ENCODE data around the gene SOAT1.
"Not testable (repeated sequence)": the region's sequence is repeated elsewhere in the genome, so short reads cannot be mapped to it uniquely, and the experiment has no call there.

SOAT1 gene

DNA sequence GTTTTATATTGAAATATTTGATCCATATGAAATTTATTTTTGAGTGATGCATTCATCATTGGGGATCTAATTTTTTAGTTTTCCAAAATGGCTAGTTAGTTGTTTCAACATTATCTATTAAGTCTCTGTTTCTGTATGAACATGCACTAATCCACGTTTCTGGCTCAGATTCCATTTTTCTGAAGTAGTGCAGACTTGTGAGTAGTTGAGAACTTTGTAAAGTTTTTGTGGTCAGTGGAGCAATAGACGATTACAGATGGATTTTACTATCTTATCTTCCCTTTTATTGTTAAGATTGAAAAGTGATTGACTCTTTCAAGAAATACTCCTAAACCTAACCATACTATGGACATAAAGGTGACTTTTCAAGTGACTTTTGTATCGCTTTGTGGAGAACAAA is 16.7 kb downstream of the SOAT1 start:
- DNase-seq: no peak

- no peak for DNase-seq
These were observed 17.1 kb downstream of the SOAT1 start for GRCh38 chr1:179310721-179311120.

DNA sequence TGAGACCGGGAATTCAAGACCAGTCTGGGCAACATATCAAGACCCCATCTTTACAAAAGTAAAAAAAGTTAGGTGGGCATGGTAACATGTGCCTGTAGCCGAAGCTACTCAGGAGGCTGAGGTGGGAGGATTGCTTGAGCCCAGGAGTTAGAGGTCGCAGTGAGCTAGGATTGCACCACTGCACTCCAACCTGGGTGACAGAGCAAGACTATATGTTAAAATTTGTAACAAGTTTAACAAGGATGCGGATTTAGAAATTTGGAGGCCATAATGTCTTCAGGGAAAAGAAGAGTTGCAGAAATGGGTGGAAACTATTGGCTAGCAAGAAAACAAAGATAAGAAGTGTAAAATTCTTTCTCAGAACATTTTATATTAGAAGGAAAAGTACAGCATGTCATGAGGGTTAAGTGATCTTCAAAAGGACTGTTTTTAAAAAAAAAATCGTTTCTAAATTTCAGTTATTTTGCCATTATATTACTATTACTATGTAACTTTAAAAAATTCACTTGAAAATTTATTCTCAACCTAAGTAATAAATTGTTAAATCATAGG is 17.6 kb downstream of the SOAT1 start:
- DNase-seq: no peak

DNA sequence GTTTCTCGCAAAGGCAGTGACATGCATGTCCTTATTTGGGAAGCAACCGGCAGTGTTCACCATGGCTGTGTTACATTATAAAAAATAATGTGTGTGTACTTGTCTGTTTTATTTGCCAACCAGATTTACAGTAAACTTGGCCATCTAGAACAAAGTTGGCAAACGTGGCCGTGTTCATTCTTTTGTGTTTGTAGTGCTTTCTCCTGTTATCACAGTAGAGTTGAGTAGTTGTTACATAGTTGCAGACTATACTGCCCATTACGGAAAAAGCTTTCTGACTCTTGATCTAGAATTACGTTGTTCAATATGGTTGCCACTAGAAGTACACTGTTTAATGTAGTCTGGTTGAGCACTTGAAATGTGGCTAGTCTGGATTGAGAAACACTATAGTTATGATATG is 19.4 kb downstream of the SOAT1 start:
- DNase-seq: peak in 1 of 3 experiments; percentile 20

GRCh38 chr1:179314928-179315327 is 21.3 kb downstream of the SOAT1 start:
- no peak for DNase-seq

GRCh38 chr1:179318491-179318890 is 24.9 kb downstream of the SOAT1 start:
- no peak for DNase-seq

GRCh38 chr1:179321533-179322216 is 28.1 kb downstream of the SOAT1 start:
- DNase-seq: no peak

- DNase-seq: no peak
These were observed 29.0 kb downstream of the SOAT1 start for GRCh38 chr1:179322557-179322956.

DNA sequence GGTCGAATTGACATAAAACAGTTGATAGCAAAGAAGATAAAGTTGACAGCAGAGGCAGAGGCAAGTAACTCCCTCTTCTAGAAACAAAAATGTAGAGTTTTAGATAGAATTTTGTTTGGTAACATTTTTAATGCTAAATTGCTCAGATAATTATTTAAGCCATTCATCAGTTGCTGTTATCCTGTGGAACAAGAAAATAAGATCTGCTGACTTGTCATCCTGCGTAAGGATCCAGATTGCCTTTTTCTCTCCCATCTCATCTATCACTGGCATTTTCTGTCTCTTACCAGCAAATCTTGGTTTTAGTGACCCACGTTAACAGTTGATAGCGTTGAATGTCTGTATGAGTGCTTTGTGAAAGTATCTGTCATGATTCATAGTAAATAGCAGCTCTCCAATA is 29.8 kb downstream of the SOAT1 start:
- no peak for DNase-seq

- DNase-seq: no peak
These were observed 32.2 kb downstream of the SOAT1 start for GRCh38 chr1:179325836-179326235.

DNA sequence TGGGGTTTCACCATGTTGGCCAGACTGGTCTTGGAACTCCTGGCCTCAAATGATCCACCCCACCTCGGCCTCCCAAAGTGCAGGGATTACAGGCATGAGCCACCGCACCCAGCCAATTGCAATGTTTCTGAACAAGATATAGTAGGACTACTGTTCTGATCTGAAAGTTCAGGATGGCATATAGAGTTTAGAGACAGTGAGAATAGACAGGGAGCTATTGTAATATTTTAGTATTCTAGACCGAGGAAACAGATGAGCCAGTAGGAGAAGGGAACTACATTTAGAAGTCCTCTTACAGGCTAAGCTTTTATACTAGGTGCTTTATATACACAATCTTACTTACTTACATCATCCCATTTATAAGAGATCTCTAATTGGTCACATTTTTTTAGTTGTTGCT is 33.1 kb downstream of the SOAT1 start:
- DNase-seq: no peak

GRCh38 chr1:179327196-179327595 is 33.6 kb downstream of the SOAT1 start:
- no peak for DNase-seq

DNA sequence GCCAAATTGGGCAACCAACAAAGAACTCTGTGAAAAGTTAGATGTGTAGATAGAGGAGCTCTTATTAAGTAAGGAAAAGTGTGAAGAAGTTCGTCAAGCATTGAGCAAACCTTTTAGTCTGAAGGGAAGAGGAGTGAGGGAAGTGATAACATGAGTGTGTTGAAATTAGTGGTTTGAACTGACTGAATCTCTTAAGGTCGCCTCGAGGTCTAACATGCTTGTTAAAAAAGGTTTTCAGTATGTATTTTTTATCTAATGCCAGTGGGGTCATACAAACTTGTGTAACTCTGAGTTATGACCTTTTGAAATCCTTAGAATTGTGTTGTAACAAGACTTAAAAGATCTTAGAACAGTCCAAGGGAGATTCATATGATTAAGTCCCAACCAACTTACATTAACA is 34.1 kb downstream of the SOAT1 start:
- no peak for DNase-seq

- no peak for DNase-seq
These were observed 36.3 kb downstream of the SOAT1 start for GRCh38 chr1:179329862-179330261.

GRCh38 chr1:179334440-179334839 is 40.8 kb downstream of the SOAT1 start:
- DNase-seq: no peak

GRCh38 chr1:179337288-179337687 is 43.7 kb downstream of the SOAT1 start:
- no peak for DNase-seq

GRCh38 chr1:179337942-179338560 is 44.5 kb downstream of the SOAT1 start:
- DNase-seq: no peak

- no peak for DNase-seq
These were observed 47.3 kb downstream of the SOAT1 start for GRCh38 chr1:179340918-179341317.

DNA sequence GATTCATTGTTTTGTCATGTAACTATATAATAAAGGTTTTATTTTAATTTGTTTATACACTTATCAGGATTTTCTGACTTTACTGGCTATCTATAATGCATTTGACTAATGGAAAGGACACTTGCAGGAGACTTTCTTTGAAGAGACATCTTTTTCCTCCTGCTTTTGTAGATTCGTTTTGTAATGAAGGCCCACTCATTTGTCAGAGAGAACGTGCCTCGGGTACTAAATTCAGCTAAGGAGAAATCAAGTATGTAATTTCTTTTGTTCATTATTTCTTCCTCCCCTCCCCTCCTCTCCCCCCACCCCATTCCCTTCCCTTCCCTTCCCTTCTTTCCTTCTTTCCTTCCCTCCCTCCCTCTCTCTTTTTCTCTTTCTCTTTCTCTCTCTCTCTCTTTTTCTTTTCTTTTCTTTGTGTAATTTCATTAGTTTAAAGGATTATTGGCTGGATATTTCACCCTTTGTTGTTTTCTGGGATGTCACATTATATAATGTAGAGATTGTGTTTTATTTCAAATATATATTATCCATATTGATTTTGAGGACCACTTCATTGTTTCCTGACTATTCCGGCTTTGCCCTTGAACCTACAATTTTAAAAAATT is 48.4 kb downstream of the SOAT1 start:
- DNase-seq: no peak

DNA sequence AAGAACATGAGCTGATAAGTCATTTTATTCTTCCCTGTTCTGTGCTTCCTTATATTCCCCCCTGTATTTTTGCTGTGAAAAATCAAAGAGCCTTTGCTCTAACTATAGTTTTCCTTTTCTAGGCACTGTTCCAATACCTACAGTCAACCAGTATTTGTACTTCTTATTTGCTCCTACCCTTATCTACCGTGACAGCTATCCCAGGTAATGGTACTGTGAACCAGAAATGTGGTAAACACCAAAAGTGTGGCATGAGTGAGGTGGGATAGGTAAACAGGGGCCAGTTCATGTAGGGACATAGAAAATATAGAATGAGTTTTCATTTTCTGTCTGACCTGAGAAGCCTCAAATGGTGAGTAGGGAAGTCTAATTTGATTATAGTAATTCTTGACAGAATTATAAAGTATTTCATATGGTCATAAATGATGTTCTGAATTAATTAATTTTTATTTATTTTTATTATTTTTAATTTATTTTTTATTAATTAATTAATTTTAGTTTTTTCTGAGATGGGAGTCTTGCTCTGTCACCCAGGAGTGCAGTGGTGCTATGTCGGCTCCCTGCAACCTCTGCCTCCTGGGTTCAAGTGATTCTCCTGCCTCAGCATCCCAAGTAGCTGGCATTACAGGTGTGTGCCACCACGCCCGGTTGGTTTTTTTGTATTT is 49.3 kb downstream of the SOAT1 start:
- no peak for DNase-seq

GRCh38 chr1:179351281-179351680 is 57.7 kb downstream of the SOAT1 start:
- no peak for DNase-seq

- no peak for DNase-seq
These were observed 58.6 kb downstream of the SOAT1 start for GRCh38 chr1:179352236-179352635.

DNA sequence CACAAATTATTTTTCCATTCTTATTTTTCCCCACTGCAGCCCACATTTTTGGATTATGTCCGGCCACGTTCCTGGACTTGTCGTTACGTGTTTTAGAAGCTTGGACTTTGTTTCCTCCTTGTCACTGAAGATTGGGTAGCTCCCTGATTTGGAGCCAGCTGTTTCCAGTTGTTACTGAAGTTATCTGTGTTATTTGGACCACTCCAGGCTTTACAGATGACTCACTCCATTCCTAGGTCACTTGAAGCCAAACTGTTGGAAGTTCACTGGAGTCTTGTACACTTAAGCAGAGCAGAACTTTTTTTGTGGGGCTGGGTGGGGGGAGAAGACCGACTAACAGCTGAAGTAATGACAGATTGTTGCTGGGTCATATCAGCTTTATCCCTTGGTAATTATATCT is 59.9 kb downstream of the SOAT1 start:
- DNase-seq: no peak

GRCh38 chr1:179361631-179362030 is 68.0 kb downstream of the SOAT1 start:
- DNase-seq: not testable (repeated sequence)

Measured in NCI-H1417 (cell line).